Measurements from ENCODE around the gene TPX2.

TPX2 gene

DNA sequence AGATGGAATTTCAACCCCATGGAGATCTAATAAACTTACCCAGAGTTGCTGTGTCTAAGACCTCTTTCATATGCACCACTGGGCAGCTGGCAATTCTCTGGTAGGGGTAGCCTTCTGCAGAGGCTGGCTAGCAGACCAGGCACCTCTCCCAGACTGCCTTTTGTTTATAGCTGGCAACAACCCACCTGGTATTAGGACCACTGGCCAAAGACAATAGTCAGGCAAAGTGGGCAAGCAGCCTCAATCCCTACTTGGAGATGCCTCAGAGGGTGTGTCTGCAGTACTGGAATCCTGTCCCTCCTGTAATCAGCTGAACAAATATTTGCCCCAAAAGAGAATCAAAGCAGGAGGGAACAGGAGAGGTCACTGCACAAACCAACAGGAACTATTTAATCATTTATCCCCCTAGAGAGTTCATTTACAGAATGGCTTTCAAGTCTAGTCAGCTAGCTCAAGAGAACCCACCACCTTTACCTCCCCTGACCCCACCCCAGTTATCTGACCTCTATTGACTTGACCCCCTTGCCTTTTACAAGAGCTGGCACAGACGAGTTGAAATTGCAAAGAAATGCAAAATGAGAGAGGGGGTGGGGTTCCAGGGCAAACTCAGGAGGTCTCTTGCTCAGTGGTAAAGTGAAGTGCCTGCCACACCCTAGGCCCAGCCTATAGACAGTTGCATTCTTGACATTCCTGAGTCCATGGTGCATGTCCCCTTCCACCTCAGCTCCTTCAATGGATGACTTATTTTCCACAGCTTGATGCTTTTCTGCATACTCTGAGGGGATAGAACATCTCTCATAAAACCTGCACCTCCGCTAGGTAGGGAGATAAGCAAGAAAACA lies 19.2 kb upstream of the TPX2 start:
- TF ChIP-seq CTCF (IDR thresholded peaks at IDR 0.05; ENCODE audit: extremely low read depth, missing control alignments) = no peak
- no peak for DNase-seq (ENCODE audit: low spot score)

- DNase-seq (ENCODE audit: low spot score) = peak; percentile 42
- TF ChIP-seq CTCF (IDR thresholded peaks at IDR 0.05; ENCODE audit: extremely low read depth, missing control alignments) = peak; percentile 20
These were observed 18.3 kb upstream of the TPX2 start for GRCh38 chr20:31720486-31721407.

DNA sequence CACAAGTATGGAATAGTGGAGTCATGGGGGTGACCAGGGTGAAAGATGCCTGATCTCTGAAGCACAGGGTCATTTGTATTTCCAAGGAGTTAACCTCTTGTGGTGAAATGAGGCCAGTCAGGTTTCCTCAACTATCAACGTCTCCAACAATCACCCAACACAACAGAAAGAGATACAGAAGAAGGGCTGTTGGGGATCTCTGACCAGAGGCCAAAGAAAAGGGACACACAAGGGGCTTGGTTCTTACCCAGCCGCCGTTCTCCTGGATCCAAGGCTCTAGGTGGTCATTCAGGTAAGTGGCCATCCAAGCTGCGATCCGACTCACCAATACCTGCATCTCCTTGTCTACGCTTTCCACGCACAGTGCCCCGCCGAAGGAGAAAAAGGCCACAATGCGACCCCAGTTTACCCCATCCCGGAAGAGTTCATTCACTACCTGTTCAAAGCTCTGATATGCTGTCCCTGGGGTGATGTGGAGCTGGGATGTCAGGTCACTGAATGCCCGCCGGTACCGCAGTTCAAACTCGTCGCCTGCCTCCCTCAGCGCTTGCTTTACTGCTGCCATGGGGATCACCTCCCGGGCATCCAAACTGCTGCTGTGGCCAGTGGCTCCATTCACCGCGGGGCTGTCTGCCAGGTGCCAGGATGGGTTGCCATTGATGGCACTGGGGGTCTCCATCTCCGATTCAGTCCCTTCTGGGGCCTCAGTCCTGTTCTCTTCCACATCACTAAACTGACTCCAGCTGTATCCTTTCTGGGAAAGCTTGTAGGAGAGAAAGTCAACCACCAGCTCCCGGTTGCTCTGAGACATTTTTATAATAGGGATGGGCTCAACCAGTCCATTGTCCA lies 17.5 kb upstream of the TPX2 start:
- TF ChIP-seq CTCF (IDR thresholded peaks at IDR 0.05; ENCODE audit: extremely low read depth, missing control alignments) = no peak
- no peak for DNase-seq (ENCODE audit: low spot score)

- DNase-seq (ENCODE audit: low spot score) = peak; percentile 56
- no peak for TF ChIP-seq CTCF (IDR thresholded peaks at IDR 0.05; ENCODE audit: extremely low read depth, missing control alignments)
These were observed 16.6 kb upstream of the TPX2 start, which contains the start of gene BCL2L1 for GRCh38 chr20:31722257-31723068. Gene BCL2L1 (minus strand): TSS chr20:31722868. CDS start chr20:31722218, 650 bp downstream.

GRCh38 chr20:31723069-31723318 lies 16.1 kb upstream of the TPX2 start:
- no peak for TF ChIP-seq CTCF (IDR thresholded peaks at IDR 0.05; ENCODE audit: extremely low read depth, missing control alignments)
- peak; percentile 53 for DNase-seq (ENCODE audit: low spot score)

- peak; percentile 98 for DNase-seq (ENCODE audit: low spot score)
- TF ChIP-seq CTCF (IDR thresholded peaks at IDR 0.05; ENCODE audit: extremely low read depth, missing control alignments) = peak; percentile 79
These were observed 15.6 kb upstream of the TPX2 start for GRCh38 chr20:31723319-31724078.

Measured in GM20000 (cell line).